ENCODE data around the gene TRMT10B.

The TRMT10B gene

GRCh38 chr9:37784616-37785483, 31.2 kb downstream of the TRMT10B start, which contains the start of gene EXOSC3:
Gene EXOSC3, minus strand, starts transcription at chr9:37785064. Its CDS starts 20 bp downstream, at chr9:37785044.
- Histone ChIP-seq H3K4me3 (peak within 1 kb of the TSS; percentile 99), H3K27ac (peak within 1 kb of the TSS; percentile 76 to 90)
- TF ChIP-seq CTCF (IDR thresholded peaks at IDR 0.05): no peak
- DNase-seq (ENCODE audit: low spot score): peak; percentile 90

GRCh38 chr9:37787059-37787458, 33.5 kb downstream of the TRMT10B start:
- no peak for DNase-seq (ENCODE audit: low spot score)
- H3K4me3 ChIP-seq: no peak overlapping the region
- no peak for TF ChIP-seq CTCF (IDR thresholded peaks at IDR 0.05)
- no peak overlapping the region for H3K27ac ChIP-seq

GRCh38 chr9:37788332-37788731, 34.7 kb downstream of the TRMT10B start:
- Histone ChIP-seq H3K27ac (no peak overlapping the region), H3K4me3 (no peak overlapping the region)
- no peak for DNase-seq (ENCODE audit: low spot score)
- no peak for TF ChIP-seq CTCF (IDR thresholded peaks at IDR 0.05)

GRCh38 chr9:37790096-37790495, 36.5 kb downstream of the TRMT10B start:
- H3K27ac ChIP-seq: no peak overlapping the region
- no peak for TF ChIP-seq CTCF (IDR thresholded peaks at IDR 0.05)
- DNase-seq (ENCODE audit: low spot score): no peak
- H3K4me3 ChIP-seq: no peak overlapping the region

GRCh38 chr9:37792122-37792521, 38.5 kb downstream of the TRMT10B start:
- no peak for DNase-seq (ENCODE audit: low spot score)
- TF ChIP-seq CTCF (IDR thresholded peaks at IDR 0.05): no peak
- Histone ChIP-seq H3K4me3 (no peak overlapping the region), H3K27ac (no peak overlapping the region)

GRCh38 chr9:37796232-37796631, 42.6 kb downstream of the TRMT10B start:
- H3K27ac ChIP-seq: no peak overlapping the region
- no peak overlapping the region for H3K4me3 ChIP-seq
- TF ChIP-seq CTCF (IDR thresholded peaks at IDR 0.05): no peak
- no peak for DNase-seq (ENCODE audit: low spot score)

GRCh38 chr9:37798677-37799076, 45.1 kb downstream of the TRMT10B start:
- Histone ChIP-seq H3K4me3 (no peak overlapping the region), H3K27ac (no peak overlapping the region)
- no peak for TF ChIP-seq CTCF (IDR thresholded peaks at IDR 0.05)
- DNase-seq (ENCODE audit: low spot score): no peak
